ENCODE results near the gene CLEC2L.

The CLEC2L gene

DNA sequence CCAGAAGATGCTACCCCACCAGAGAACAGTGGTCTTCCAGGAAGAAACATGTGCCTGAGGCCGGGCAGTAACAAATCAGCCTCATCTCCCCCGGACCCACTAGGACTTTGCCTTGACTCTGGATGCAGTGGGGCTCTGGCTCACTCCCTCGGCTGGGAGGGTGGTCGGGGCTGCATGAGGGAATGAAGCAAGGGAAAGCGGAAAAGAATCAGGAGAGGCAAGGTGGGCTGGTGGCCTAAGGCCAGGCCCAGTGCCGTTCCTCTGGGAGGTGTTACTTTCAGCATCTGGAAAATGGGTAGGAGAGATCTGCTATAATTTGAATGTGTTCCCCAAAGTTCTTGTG lies 51.8 kb downstream of the CLEC2L start:
- no peak for TF ChIP-seq CEBPB (IDR thresholded peaks at IDR 0.05)
- TF ChIP-seq ZBTB7A (IDR thresholded peaks at IDR 0.05; ENCODE audit: low read depth), result no peak
- no peak for TF ChIP-seq EGR1 (IDR thresholded peaks at IDR 0.05)
- no peak for TF ChIP-seq NFIC (IDR thresholded peaks at IDR 0.05)
- TF ChIP-seq YY1 (IDR thresholded peaks at IDR 0.05; ENCODE audit: low read depth), result no peak
- no peak for TF ChIP-seq TEAD4 (IDR thresholded peaks at IDR 0.05)
- TF ChIP-seq RAD21 (IDR thresholded peaks at IDR 0.05; ENCODE audit: low read depth), result no peak
- no peak for TF ChIP-seq FOXM1 (IDR thresholded peaks at IDR 0.05; ENCODE audit: borderline replicate concordance, low read depth)
- TF ChIP-seq, protein P1, sequence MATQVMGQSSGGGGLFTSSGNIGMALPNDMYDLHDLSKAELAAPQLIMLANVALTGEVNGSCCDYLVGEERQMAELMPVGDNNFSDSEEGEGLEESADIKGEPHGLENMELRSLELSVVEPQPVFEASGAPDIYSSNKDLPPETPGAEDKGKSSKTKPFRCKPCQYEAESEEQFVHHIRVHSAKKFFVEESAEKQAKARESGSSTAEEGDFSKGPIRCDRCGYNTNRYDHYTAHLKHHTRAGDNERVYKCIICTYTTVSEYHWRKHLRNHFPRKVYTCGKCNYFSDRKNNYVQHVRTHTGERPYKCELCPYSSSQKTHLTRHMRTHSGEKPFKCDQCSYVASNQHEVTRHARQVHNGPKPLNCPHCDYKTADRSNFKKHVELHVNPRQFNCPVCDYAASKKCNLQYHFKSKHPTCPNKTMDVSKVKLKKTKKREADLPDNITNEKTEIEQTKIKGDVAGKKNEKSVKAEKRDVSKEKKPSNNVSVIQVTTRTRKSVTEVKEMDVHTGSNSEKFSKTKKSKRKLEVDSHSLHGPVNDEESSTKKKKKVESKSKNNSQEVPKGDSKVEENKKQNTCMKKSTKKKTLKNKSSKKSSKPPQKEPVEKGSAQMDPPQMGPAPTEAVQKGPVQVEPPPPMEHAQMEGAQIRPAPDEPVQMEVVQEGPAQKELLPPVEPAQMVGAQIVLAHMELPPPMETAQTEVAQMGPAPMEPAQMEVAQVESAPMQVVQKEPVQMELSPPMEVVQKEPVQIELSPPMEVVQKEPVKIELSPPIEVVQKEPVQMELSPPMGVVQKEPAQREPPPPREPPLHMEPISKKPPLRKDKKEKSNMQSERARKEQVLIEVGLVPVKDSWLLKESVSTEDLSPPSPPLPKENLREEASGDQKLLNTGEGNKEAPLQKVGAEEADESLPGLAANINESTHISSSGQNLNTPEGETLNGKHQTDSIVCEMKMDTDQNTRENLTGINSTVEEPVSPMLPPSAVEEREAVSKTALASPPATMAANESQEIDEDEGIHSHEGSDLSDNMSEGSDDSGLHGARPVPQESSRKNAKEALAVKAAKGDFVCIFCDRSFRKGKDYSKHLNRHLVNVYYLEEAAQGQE (IDR thresholded peaks at IDR 0.05; ENCODE audit: low read depth), result no peak
- TF ChIP-seq, protein P2, sequence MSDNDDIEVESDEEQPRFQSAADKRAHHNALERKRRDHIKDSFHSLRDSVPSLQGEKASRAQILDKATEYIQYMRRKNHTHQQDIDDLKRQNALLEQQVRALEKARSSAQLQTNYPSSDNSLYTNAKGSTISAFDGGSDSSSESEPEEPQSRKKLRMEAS (IDR thresholded peaks at IDR 0.05), result no peak
- no peak for TF ChIP-seq TAF1 (IDR thresholded peaks at IDR 0.05; ENCODE audit: low read depth)
- TF ChIP-seq, protein P3, sequence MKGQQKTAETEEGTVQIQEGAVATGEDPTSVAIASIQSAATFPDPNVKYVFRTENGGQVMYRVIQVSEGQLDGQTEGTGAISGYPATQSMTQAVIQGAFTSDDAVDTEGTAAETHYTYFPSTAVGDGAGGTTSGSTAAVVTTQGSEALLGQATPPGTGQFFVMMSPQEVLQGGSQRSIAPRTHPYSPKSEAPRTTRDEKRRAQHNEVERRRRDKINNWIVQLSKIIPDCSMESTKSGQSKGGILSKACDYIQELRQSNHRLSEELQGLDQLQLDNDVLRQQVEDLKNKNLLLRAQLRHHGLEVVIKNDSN (IDR thresholded peaks at IDR 0.05), result no peak
- TF ChIP-seq TCF12 (IDR thresholded peaks at IDR 0.05; ENCODE audit: low read depth), result no peak
- TF ChIP-seq CREB1 (IDR thresholded peaks at IDR 0.05; ENCODE audit: low read depth), result no peak
- no peak for TF ChIP-seq EP300 (IDR thresholded peaks at IDR 0.05; ENCODE audit: borderline replicate concordance)

DNA sequence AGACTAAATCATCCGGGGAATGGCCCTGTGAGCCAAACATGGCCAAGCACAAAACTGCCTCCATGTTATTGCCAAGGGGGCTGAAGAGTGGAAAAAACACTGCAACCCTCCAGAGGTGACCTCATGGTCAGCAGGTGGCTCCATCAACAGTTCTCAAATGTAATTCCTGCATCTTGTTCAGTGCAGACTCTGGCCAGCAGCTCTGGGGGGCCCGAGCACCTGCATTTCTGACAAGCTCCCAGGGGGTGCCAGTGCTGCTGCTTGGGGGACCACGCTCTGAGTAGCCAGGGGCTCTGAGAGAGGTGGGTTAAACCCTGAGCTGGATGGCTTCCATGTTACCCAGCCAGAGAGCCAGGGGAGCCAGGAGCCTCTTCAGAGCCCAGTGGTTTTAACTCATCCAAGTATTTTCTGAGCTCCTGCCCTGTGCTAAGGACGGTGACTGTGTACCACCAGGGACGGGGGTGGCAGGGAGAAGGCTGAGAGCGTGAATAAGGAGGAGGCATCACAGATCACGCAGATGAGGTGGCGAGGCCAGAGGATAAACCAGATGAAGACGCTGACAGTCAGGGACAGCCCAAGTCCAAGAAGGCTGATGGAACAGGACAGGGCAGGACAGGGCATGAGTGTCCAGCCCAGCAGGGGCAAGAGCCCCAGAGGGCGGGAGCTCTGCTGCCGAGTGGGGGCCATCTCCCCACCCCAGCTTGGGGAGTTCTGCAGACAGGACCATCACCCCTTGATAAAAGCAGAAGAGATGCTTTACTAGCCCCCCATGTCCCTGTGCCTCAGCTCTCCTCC lies 52.9 kb downstream of the CLEC2L start:
- TF ChIP-seq CREB1 (IDR thresholded peaks at IDR 0.05; ENCODE audit: low read depth) (no peak), YY1 (IDR thresholded peaks at IDR 0.05; ENCODE audit: low read depth) (no peak), TEAD4 (IDR thresholded peaks at IDR 0.05) (no peak), EGR1 (IDR thresholded peaks at IDR 0.05) (no peak), NFIC (IDR thresholded peaks at IDR 0.05) (no peak), EP300 (IDR thresholded peaks at IDR 0.05; ENCODE audit: borderline replicate concordance) (no peak)
- TF ChIP-seq, protein P2 (IDR thresholded peaks at IDR 0.05), result no peak

DNA sequence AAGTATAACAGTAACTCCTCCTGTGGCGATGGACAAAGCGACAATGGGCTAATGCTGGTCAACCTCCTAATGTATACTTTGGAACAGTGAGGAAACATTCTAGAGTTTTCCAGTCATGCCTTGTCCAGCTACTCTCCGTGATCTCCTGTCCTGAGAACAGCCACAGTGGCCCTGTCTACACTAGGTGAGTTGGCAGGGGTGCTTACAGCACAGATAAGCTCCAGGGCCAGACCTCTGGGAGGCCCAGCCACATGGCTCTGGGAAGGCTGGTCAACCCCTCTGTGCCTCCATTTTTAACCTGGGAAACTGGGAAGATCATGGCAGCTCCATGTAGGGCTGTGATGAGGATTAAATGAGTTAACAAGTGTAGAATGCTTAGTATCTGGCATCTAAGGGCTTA lies 57.0 kb downstream of the CLEC2L start:
- TF ChIP-seq ZBTB7A (IDR thresholded peaks at IDR 0.05; ENCODE audit: low read depth) (no peak), TCF12 (IDR thresholded peaks at IDR 0.05; ENCODE audit: low read depth) (no peak), TAF1 (IDR thresholded peaks at IDR 0.05; ENCODE audit: low read depth) (no peak), NFIC (IDR thresholded peaks at IDR 0.05) (no peak), YY1 (IDR thresholded peaks at IDR 0.05; ENCODE audit: low read depth) (no peak), CEBPB (IDR thresholded peaks at IDR 0.05) (no peak), EP300 (IDR thresholded peaks at IDR 0.05; ENCODE audit: borderline replicate concordance) (no peak), TEAD4 (IDR thresholded peaks at IDR 0.05) (no peak), EGR1 (IDR thresholded peaks at IDR 0.05) (no peak), FOXM1 (IDR thresholded peaks at IDR 0.05; ENCODE audit: borderline replicate concordance, low read depth) (no peak), CREB1 (IDR thresholded peaks at IDR 0.05; ENCODE audit: low read depth) (no peak), RAD21 (IDR thresholded peaks at IDR 0.05; ENCODE audit: low read depth) (no peak)
- TF ChIP-seq, protein P3 (IDR thresholded peaks at IDR 0.05), result no peak
- TF ChIP-seq, protein P2 (IDR thresholded peaks at IDR 0.05), result no peak
- TF ChIP-seq, protein P1 (IDR thresholded peaks at IDR 0.05; ENCODE audit: low read depth), result no peak

DNA sequence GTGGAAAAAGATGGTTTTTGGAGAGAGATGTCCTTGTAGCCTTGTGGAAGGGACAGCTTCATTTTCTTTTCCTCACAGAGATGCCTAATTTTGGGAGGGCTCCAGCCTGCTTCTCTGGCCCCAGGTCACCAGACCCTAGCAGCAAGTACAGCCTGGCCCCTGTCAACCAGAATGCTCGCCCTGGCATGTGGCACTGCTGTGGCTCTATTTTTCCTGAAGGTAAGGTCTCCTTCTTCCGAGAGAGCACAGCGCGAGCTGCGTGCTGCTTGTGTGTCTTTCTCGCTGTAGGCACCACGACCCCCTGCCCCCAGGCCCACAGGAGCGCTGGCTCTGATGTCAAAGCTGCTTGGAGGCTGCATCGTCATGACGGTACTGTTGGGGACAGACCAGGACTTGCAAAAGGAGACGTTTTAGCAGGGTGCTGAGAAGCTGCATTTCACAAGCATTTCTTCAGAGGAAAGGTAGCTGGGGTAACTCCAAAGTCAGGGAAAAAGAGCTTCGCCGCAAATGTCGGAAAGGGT lies 58.7 kb downstream of the CLEC2L start:
- no peak for TF ChIP-seq NFIC (IDR thresholded peaks at IDR 0.05)
- TF ChIP-seq EGR1 (IDR thresholded peaks at IDR 0.05), result no peak
- TF ChIP-seq TCF12 (IDR thresholded peaks at IDR 0.05; ENCODE audit: low read depth), result no peak
- TF ChIP-seq, protein P1 (IDR thresholded peaks at IDR 0.05; ENCODE audit: low read depth), result no peak
- TF ChIP-seq CREB1 (IDR thresholded peaks at IDR 0.05; ENCODE audit: low read depth), result no peak

All from Ishikawa (cell line).